GM12801 (cell line): ENCODE data around the gene NXPH3.

Source experiments
- CTCF ChIP-seq: IDR thresholded peaks from one replicate; pipeline ENCODE4 v1.5.1; 2011; ENCODE audit warnings: control low read depth; ENCODE audit not compliant: insufficient read length; ENCODE audit errors: extremely low read depth

NXPH3 gene

GRCh38 chr17:49551221-49552069 lies 24.2 kb upstream of the NXPH3 start:
- TF ChIP-seq CTCF, result no peak

- TF ChIP-seq CTCF, result no peak
Measured at GRCh38 chr17:49552070-49552751, 23.5 kb upstream of the NXPH3 start.

- TF ChIP-seq CTCF, result no peak
Measured at GRCh38 chr17:49553676-49554335, 21.9 kb upstream of the NXPH3 start.

- no peak for TF ChIP-seq CTCF
Measured at GRCh38 chr17:49554694-49555494, 20.8 kb upstream of the NXPH3 start.

GRCh38 chr17:49555495-49556222 lies 20.0 kb upstream of the NXPH3 start:
- TF ChIP-seq CTCF, result no peak

GRCh38 chr17:49556223-49556943 lies 19.3 kb upstream of the NXPH3 start:
- TF ChIP-seq CTCF, result no peak
